Activated CD4-positive, alpha-beta memory T cell treated with anti-CD3 and anti-CD28 coated beads for 36 hours (primary cell): ENCODE results near the gene UGT3A1. TPM values are rescaled to one million over a fixed set of nuclear protein-coding genes. Genes with fewer than 3 reads are reported as not detected.
"Not testable (repeated sequence)": the region's sequence is repeated elsewhere in the genome, so short reads cannot be mapped to it uniquely, and the experiment has no call there.

Source experiments
- CTCF ChIA-PET: fragments of 350-600 bp; sonication (Branson Sonifier 250); formaldehyde crosslinking; loops from one replicate; lab custom pipeline; 2021; ENCODE audit warnings: antibody characterized with exemption, inconsistent platforms; lab: Charles Lee
- POLR2A ChIA-PET: fragments of 350-600 bp; sonication (Branson Sonifier 250); formaldehyde crosslinking; loops from one replicate; lab custom pipeline; 2021; ENCODE audit warnings: antibody characterized with exemption; lab: Charles Lee
- DNase-seq: peaks from one replicate; pipeline ENCODE4 v3.0.0-alpha.2; 2020
- H3K27ac Mint-ChIP-seq: one replicate; pipeline ENCODE4 v1.8.0; 2021; ENCODE audit warnings: mixed read lengths
- H3K27me3 Mint-ChIP-seq: one replicate; pipeline ENCODE4 v1.8.0; 2021; ENCODE audit warnings: mixed read lengths
- H3K36me3 Mint-ChIP-seq: one replicate; pipeline ENCODE4 v1.8.0; 2021; ENCODE audit warnings: mixed read lengths
- H3K4me1 Mint-ChIP-seq: one replicate; pipeline ENCODE4 v1.8.0; 2021; ENCODE audit warnings: low read depth, mixed read lengths
- H3K4me3 Mint-ChIP-seq: one replicate; pipeline ENCODE4 v1.8.0; 2021; ENCODE audit warnings: mild to moderate bottlenecking, mixed read lengths
- H3K9me3 Mint-ChIP-seq: one replicate; pipeline ENCODE4 v1.8.0; 2021; ENCODE audit warnings: mixed read lengths
- intact Hi-C: fragments of 100-400 bp; cut with micrococcal nuclease; formaldehyde crosslinking; loops from one replicate; pipeline ENCODE4 v1.15.1; 2023
- total RNA-seq, 2 experiments: library from RNA; stranded (reverse); gene quantifications; one replicate each; pipeline ENCODE4 v1.2.3, GENCODE V29; 2021

The UGT3A1 gene, protein sequence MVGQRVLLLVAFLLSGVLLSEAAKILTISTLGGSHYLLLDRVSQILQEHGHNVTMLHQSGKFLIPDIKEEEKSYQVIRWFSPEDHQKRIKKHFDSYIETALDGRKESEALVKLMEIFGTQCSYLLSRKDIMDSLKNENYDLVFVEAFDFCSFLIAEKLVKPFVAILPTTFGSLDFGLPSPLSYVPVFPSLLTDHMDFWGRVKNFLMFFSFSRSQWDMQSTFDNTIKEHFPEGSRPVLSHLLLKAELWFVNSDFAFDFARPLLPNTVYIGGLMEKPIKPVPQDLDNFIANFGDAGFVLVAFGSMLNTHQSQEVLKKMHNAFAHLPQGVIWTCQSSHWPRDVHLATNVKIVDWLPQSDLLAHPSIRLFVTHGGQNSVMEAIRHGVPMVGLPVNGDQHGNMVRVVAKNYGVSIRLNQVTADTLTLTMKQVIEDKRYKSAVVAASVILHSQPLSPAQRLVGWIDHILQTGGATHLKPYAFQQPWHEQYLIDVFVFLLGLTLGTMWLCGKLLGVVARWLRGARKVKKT
- not detected for total RNA-seq

GRCh38 chr5:35990941-35991611 is at the start of gene UGT3A1:
Gene UGT3A1, minus strand, starts transcription at chr5:35991390. Its CDS starts 150 bp downstream, at chr5:35991240.
- CTCF ChIA-PET: no interaction called here
- Mint-ChIP-seq H3K4me1 (no peaks in the 10 kb centered on the region), H3K27ac (no peak within 1 kb of the TSS), H3K9me3 (no peaks in the 10 kb centered on the region), H3K4me3 (no peak within 1 kb of the TSS), H3K27me3 (peaks cover 13% of the 10 kb centered on the region), H3K36me3 (no peaks in the 10 kb centered on the region)
- POLR2A ChIA-PET: no interaction called here
- DNase-seq: no peak
- intact Hi-C loops: no loop called here

- peaks cover 7% of the 10 kb centered on the region for H3K27me3 Mint-ChIP-seq
- ChIA-PET CTCF (no interaction called here), POLR2A (no interaction called here)
- DNase-seq: no peak
- H3K27ac Mint-ChIP-seq: no peak overlapping the region
- no peak overlapping the region for H3K4me3 Mint-ChIP-seq
- H3K36me3 Mint-ChIP-seq: no peaks in the 10 kb centered on the region
- intact Hi-C loops: no loop called here
- H3K9me3 Mint-ChIP-seq: no peaks in the 10 kb centered on the region
- no peaks in the 10 kb centered on the region for H3K4me1 Mint-ChIP-seq
These were observed 44.5 kb upstream of the UGT3A1 start for GRCh38 chr5:36035696-36036095.

GRCh38 chr5:36034536-36035134 is 43.4 kb upstream of the UGT3A1 start:
- H3K4me3 Mint-ChIP-seq, H3K4me1 Mint-ChIP-seq, H3K27me3 Mint-ChIP-seq, H3K9me3 Mint-ChIP-seq, H3K36me3 Mint-ChIP-seq, H3K27ac Mint-ChIP-seq, POLR2A ChIA-PET, CTCF ChIA-PET, DNase-seq, intact Hi-C loops: not testable (repeated sequence)

DNA sequence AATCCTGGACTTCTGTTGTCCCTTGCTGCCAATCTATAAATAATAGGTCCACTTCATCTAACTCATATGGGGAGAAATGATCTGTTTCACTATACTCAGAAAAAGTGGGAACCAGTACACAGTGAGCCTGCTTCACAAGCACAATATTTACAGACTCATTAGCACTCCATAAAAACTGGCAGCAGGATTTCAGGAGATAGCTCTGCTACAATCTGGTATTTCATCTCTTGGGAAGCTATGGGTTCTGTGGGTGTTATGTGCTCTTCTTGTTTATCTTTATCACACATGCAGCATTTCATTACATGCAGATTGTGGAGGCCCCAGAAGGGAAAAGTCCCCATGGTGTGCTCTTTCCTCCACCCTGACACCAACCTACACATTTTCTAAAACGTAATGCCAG is 42.3 kb upstream of the UGT3A1 start:
- H3K4me1 Mint-ChIP-seq: no peaks in the 10 kb centered on the region
- no peak overlapping the region for H3K27ac Mint-ChIP-seq
- intact Hi-C loops: no loop called here
- ChIA-PET CTCF (no interaction called here), POLR2A (no interaction called here)
- no peaks in the 10 kb centered on the region for H3K36me3 Mint-ChIP-seq
- peaks cover 4% of the 10 kb centered on the region for H3K27me3 Mint-ChIP-seq
- H3K9me3 Mint-ChIP-seq: no peaks in the 10 kb centered on the region
- DNase-seq: no peak
- no peak overlapping the region for H3K4me3 Mint-ChIP-seq

- no peaks in the 10 kb centered on the region for H3K4me1 Mint-ChIP-seq
- DNase-seq: no peak
- POLR2A ChIA-PET: no interaction called here
These were observed 41.9 kb upstream of the UGT3A1 start for GRCh38 chr5:36033047-36033446.

DNA sequence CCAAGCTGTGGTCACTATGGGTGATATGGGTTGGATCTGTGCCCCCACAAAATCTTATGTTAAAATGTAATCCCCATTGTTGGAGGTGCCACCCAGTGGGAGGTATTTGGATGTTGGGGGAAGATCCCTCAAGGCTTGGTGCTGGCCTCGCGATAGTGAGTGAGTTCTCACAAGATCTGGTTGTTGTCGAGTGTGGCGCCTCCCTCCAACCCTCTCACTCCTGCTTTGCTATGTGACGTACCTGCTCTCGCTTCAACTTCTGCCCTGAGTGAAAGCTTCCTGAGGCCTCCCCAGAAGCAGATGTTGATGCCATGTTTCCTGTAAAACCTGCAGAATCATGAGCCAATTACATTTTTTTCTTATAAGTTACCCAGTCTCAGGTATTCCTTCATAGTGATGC is 40.0 kb upstream of the UGT3A1 start:
- Mint-ChIP-seq H3K4me1 (no peaks in the 10 kb centered on the region), H3K36me3 (no peaks in the 10 kb centered on the region), H3K27ac (no peak overlapping the region), H3K27me3 (peaks cover 3% of the 10 kb centered on the region), H3K4me3 (no peak overlapping the region), H3K9me3 (no peaks in the 10 kb centered on the region)
- POLR2A ChIA-PET: no interaction called here
- DNase-seq: no peak
- intact Hi-C loops: no loop called here
- CTCF ChIA-PET: no interaction called here

More at GRCh38 chr5:36033047-36033446, 41.9 kb upstream of the UGT3A1 start:
- H3K36me3 Mint-ChIP-seq: no peaks in the 10 kb centered on the region
- CTCF ChIA-PET: no interaction called here
- peaks cover 1% of the 10 kb centered on the region for H3K27me3 Mint-ChIP-seq
- intact Hi-C loops: no loop called here
- no peak overlapping the region for H3K27ac Mint-ChIP-seq
- H3K4me3 Mint-ChIP-seq: no peak overlapping the region
- no peaks in the 10 kb centered on the region for H3K9me3 Mint-ChIP-seq

DNA sequence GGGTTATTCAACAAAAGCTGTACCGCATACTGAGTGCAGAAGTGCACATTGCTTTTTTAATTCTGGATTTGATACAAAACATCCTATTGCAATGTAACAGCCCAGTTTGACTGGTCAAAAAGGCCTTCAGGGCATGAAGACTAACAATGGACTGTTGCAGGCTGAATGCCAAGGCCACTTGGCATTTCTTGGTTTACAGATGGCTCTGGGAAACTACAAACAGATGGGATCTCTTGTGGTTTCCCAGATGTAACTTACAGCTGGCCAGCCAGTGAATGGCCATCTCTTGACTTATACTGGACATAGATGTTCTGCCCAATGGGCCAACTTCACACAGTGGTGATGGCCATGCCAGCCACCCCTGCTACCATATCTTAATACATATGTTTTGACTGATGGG is 38.7 kb upstream of the UGT3A1 start:
- Mint-ChIP-seq H3K27me3 (peaks cover 2% of the 10 kb centered on the region), H3K4me3 (no peak overlapping the region), H3K4me1 (no peaks in the 10 kb centered on the region), H3K36me3 (no peaks in the 10 kb centered on the region), H3K27ac (no peak overlapping the region), H3K9me3 (no peaks in the 10 kb centered on the region)
- ChIA-PET POLR2A (no interaction called here), CTCF (no interaction called here)
- DNase-seq: no peak
- intact Hi-C loops: no loop called here

DNA sequence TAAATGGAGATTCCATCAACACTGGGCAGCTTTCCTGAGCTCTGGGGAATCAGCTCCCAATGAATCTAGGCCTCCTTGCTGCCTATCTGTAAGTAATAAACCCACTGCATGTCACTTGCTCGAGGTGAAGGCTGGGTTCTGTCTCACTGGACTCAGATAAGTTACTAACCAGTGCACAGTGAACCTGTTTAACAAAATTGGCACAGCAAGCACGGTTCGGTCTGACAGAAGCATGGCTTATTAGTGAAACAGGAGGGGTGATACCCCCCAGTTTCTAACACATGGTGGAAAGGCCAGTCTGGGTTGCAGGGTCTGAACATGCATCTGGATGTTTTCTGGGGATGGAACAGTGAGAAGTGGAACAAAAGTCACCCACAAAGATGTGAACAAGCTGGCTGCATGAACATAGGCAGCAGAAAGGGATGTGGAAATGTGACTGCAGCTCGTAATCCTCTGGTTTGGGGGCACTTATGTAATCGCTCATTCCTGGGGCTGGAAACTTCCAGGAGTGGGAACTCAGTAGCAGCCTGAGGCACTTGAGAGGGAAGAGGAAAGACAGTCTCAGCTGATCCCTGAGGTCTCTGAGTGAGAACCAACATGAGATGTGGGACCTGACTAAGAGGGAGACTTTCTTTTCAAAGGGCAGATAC is 37.8 kb upstream of the UGT3A1 start:
- intact Hi-C loops: no loop called here
- Mint-ChIP-seq H3K27me3 (peaks cover 2% of the 10 kb centered on the region), H3K9me3 (no peaks in the 10 kb centered on the region), H3K36me3 (no peaks in the 10 kb centered on the region), H3K4me1 (no peaks in the 10 kb centered on the region), H3K27ac (no peak overlapping the region), H3K4me3 (no peak overlapping the region)
- POLR2A ChIA-PET: no interaction called here
- DNase-seq: no peak
- CTCF ChIA-PET: no interaction called here

DNA sequence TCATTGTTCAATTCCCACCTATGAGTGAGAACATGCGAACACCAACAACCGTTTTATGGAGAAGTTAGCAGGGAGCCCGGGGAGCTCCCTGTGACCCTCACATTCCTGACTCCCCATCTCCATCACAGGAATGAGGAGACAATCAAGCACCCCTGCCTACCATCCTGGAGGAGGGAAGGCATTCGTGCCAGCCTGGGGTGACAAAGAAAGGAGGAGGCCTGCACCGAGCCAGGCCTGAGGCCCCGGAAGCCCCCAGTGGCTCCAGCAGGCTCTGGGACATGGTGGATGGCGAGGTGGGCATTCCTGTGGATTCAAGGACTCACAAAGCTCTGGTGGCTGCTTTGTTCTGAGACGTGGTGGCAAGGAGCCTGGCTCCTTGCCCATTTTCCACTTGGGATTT is 36.5 kb upstream of the UGT3A1 start:
- POLR2A ChIA-PET: no interaction called here
- no peak overlapping the region for H3K27ac Mint-ChIP-seq
- no peaks in the 10 kb centered on the region for H3K36me3 Mint-ChIP-seq
- intact Hi-C loops: no loop called here
- peaks cover 2% of the 10 kb centered on the region for H3K27me3 Mint-ChIP-seq
- no peaks in the 10 kb centered on the region for H3K9me3 Mint-ChIP-seq
- H3K4me3 Mint-ChIP-seq: no peak overlapping the region
- DNase-seq: no peak
- CTCF ChIA-PET: no interaction called here
- no peaks in the 10 kb centered on the region for H3K4me1 Mint-ChIP-seq

GRCh38 chr5:36026706-36027465 is 35.7 kb upstream of the UGT3A1 start:
- Mint-ChIP-seq H3K36me3 (no peaks in the 10 kb centered on the region), H3K27ac (no peak overlapping the region), H3K4me3 (no peak overlapping the region), H3K9me3 (no peaks in the 10 kb centered on the region), H3K4me1 (no peaks in the 10 kb centered on the region), H3K27me3 (peaks cover 2% of the 10 kb centered on the region)
- CTCF ChIA-PET: no interaction called here
- DNase-seq: no peak
- POLR2A ChIA-PET: no interaction called here
- intact Hi-C loops: no loop called here

- H3K9me3 Mint-ChIP-seq, H3K4me3 Mint-ChIP-seq, H3K4me1 Mint-ChIP-seq, H3K36me3 Mint-ChIP-seq, DNase-seq, intact Hi-C loops, POLR2A ChIA-PET, H3K27me3 Mint-ChIP-seq, H3K27ac Mint-ChIP-seq: not testable (repeated sequence)
- CTCF ChIA-PET: interaction anchor here (0.7 kb wide), 1 partner anchor 871 kb away, joined by 3 read pairs; no protein-coding TSS in a partner anchor
These were observed 31.1 kb upstream of the UGT3A1 start for GRCh38 chr5:36022246-36022645.
